ENCODE results near the gene PGF.
"Not testable (repeated sequence)": the region's sequence is repeated elsewhere in the genome, so short reads cannot be mapped to it uniquely, and the experiment has no call there.

The PGF gene

GRCh38 chr14:74938531-74939495 lies 16.6 kb downstream of the PGF start:
- no peak for DNase-seq

- no peak for DNase-seq
These were observed 18.2 kb downstream of the PGF start for GRCh38 chr14:74937171-74937570.

- no peak for DNase-seq
These were observed 18.7 kb downstream of the PGF start for GRCh38 chr14:74936731-74937130.

GRCh38 chr14:74936151-74936550 lies 19.2 kb downstream of the PGF start:
- DNase-seq, result no peak

- no peak for DNase-seq
These were observed 20.1 kb downstream of the PGF start for GRCh38 chr14:74935360-74935680.

GRCh38 chr14:74934476-74935359 lies 20.7 kb downstream of the PGF start:
- no peak for DNase-seq

GRCh38 chr14:74934041-74934440 lies 21.4 kb downstream of the PGF start:
- no peak for DNase-seq

GRCh38 chr14:74932936-74933335 lies 22.5 kb downstream of the PGF start:
- not testable (repeated sequence) for DNase-seq

- DNase-seq, result no peak
These were observed 22.9 kb downstream of the PGF start for GRCh38 chr14:74932401-74932901.

- not testable (repeated sequence) for DNase-seq
These were observed 23.7 kb downstream of the PGF start for GRCh38 chr14:74931744-74932143.

- DNase-seq, result no peak
These were observed 26.2 kb downstream of the PGF start for GRCh38 chr14:74929242-74929641.

- no peak for DNase-seq
These were observed 28.2 kb downstream of the PGF start for GRCh38 chr14:74927225-74927624.

- no peak for DNase-seq
These were observed 31.3 kb downstream of the PGF start for GRCh38 chr14:74924061-74924460.

GRCh38 chr14:74922752-74923401 lies 32.5 kb downstream of the PGF start, which contains the start of gene RPS6KL1:
Gene RPS6KL1 (minus strand): TSS chr14:74923260. CDS start chr14:74921541, 1,719 bp downstream.
- DNase-seq, result peak; percentile 88

GRCh38 chr14:74921987-74922751 lies 33.2 kb downstream of the PGF start:
- DNase-seq, result no peak

GRCh38 chr14:74921053-74921620 lies 34.3 kb downstream of the PGF start:
- no peak for DNase-seq

GRCh38 chr14:74920281-74920680 lies 35.1 kb downstream of the PGF start:
- no peak for DNase-seq

GRCh38 chr14:74919421-74920165 lies 35.8 kb downstream of the PGF start:
- no peak for DNase-seq

GRCh38 chr14:74918380-74918779 lies 37.0 kb downstream of the PGF start:
- no peak for DNase-seq

- no peak for DNase-seq
These were observed 37.7 kb downstream of the PGF start for GRCh38 chr14:74917646-74918081.

- DNase-seq, result no peak
These were observed 38.2 kb downstream of the PGF start for GRCh38 chr14:74917178-74917543.

Measured in DMS79 (cell line).